ENCODE measurements around the gene PPFIBP1. TPM values are rescaled to one million over a fixed set of nuclear protein-coding genes. Genes with fewer than 3 reads are reported as not detected.

PPFIBP1 gene
- total RNA-seq, 2 donors from 2014 or later = 61.3 to 121 TPM

GRCh38 chr12:27614386-27614785, 90.4 kb downstream of the PPFIBP1 start:
- TF ChIP-seq POLR2A (IDR thresholded peaks at IDR 0.05) (no peak), POLR2AphosphoS5 (IDR thresholded peaks at IDR 0.05) (no peak), CTCF (IDR thresholded peaks at IDR 0.05) (no peak)
- Histone ChIP-seq H3K27ac (no peak overlapping the region), H3K9me3 (no peaks in the 10 kb centered on the region), H3K4me1 (replicated peaks) (no peaks in the 10 kb centered on the region), H3K36me3 (no peaks in the 10 kb centered on the region), H3K27me3 (replicated peaks; ENCODE audit: insufficient read depth) (no peaks in the 10 kb centered on the region), H3K4me3 (no peak overlapping the region)
- WGBS = 63% methylated on average over 3 of the region's 3 CpGs
- DNase-seq (ENCODE audit: low spot score) = no peak
- intact Hi-C loops (cut with DNase I) = loop anchor here (10.0 kb wide), 1 partner anchor 70 kb away; no protein-coding TSS in a partner anchor

- H3K27ac ChIP-seq = no peak overlapping the region
- H3K9me3 ChIP-seq = no peaks in the 10 kb centered on the region
- no peak for TF ChIP-seq POLR2AphosphoS5 (IDR thresholded peaks at IDR 0.05)
- intact Hi-C loops (cut with DNase I) = loop anchor here (10.0 kb wide), 1 partner anchor 70 kb away; no protein-coding TSS in a partner anchor
- H3K4me3 ChIP-seq = no peak overlapping the region
- H3K4me1 ChIP-seq (replicated peaks) = no peaks in the 10 kb centered on the region
- DNase-seq (ENCODE audit: low spot score) = no peak
- 86% methylated on average over 3 of the region's 3 CpGs for WGBS
- no peaks in the 10 kb centered on the region for H3K27me3 ChIP-seq (replicated peaks; ENCODE audit: insufficient read depth)
- H3K36me3 ChIP-seq = no peaks in the 10 kb centered on the region
These were observed 90.9 kb downstream of the PPFIBP1 start for GRCh38 chr12:27614866-27615265.

- TF ChIP-seq CTCF (IDR thresholded peaks at IDR 0.05) = no peak
- no peak for TF ChIP-seq POLR2A (IDR thresholded peaks at IDR 0.05)
- TF ChIP-seq POLR2AphosphoS5 (IDR thresholded peaks at IDR 0.05) = no peak
- Histone ChIP-seq H3K27me3 (replicated peaks; ENCODE audit: insufficient read depth) (no peaks in the 10 kb centered on the region), H3K9me3 (no peaks in the 10 kb centered on the region), H3K36me3 (no peaks in the 10 kb centered on the region), H3K27ac (no peak overlapping the region), H3K4me3 (no peak overlapping the region), H3K4me1 (replicated peaks) (no peaks in the 10 kb centered on the region)
- intact Hi-C loops (cut with DNase I) = loop anchor here (10.0 kb wide), 1 partner anchor 71 kb away; no protein-coding TSS in a partner anchor
- no peak for DNase-seq (ENCODE audit: low spot score)
These were observed 91.4 kb downstream of the PPFIBP1 start for GRCh38 chr12:27615331-27615891.

- 51% methylated on average over 5 of the region's 5 CpGs for WGBS
- Histone ChIP-seq H3K27me3 (replicated peaks; ENCODE audit: insufficient read depth) (no peaks in the 10 kb centered on the region), H3K36me3 (no peaks in the 10 kb centered on the region), H3K27ac (no peak overlapping the region), H3K9me3 (no peaks in the 10 kb centered on the region), H3K4me3 (no peak overlapping the region), H3K4me1 (replicated peaks) (no peaks in the 10 kb centered on the region)
- DNase-seq (ENCODE audit: low spot score) = no peak
- intact Hi-C loops (cut with DNase I) = loop anchor here (10.0 kb wide), 1 partner anchor 72 kb away; no protein-coding TSS in a partner anchor
- TF ChIP-seq POLR2A (IDR thresholded peaks at IDR 0.05) (no peak), POLR2AphosphoS5 (IDR thresholded peaks at IDR 0.05) (no peak), CTCF (IDR thresholded peaks at IDR 0.05) (no peak)
These were observed 92.5 kb downstream of the PPFIBP1 start for GRCh38 chr12:27616356-27617142.

GRCh38 chr12:27618836-27619235, 94.8 kb downstream of the PPFIBP1 start:
- H3K9me3 ChIP-seq = no peaks in the 10 kb centered on the region
- TF ChIP-seq POLR2AphosphoS5 (IDR thresholded peaks at IDR 0.05) = no peak
- TF ChIP-seq POLR2A (IDR thresholded peaks at IDR 0.05) = no peak
- no peak for TF ChIP-seq CTCF (IDR thresholded peaks at IDR 0.05)
- H3K36me3 ChIP-seq = no peaks in the 10 kb centered on the region
- WGBS = 86% methylated on average over 7 of the region's 7 CpGs
- H3K4me3 ChIP-seq = no peak overlapping the region
- no peak overlapping the region for H3K27ac ChIP-seq
- intact Hi-C loops (cut with DNase I) = loop anchor here (10.0 kb wide), 1 partner anchor 74 kb away; no protein-coding TSS in a partner anchor
- H3K4me1 ChIP-seq (replicated peaks) = no peaks in the 10 kb centered on the region
- no peak for DNase-seq (ENCODE audit: low spot score)
- H3K27me3 ChIP-seq (replicated peaks; ENCODE audit: insufficient read depth) = no peaks in the 10 kb centered on the region

All from prostate gland (tissue), 2 donors.